PFSK-1 (cell line): ENCODE measurements around the gene FAH.

Source experiments
- FOXP2 ChIP-seq: optimal IDR thresholded peaks from 2 replicates; pipeline ENCODE3; 2011; ENCODE audit warnings: borderline replicate concordance, control low read depth, inconsistent platforms; ENCODE audit not compliant: insufficient read depth; ENCODE audit errors: extremely low read length, extremely low read depth
- POLR2AphosphoS5 ChIP-seq: IDR thresholded peaks from 2 replicates; pipeline ENCODE4 v1.6.1; 2012; ENCODE audit warnings: low read depth, mild to moderate bottlenecking, control low read depth, low read length, moderate library complexity
- REST ChIP-seq, 2 experiments: IDR thresholded peaks; 2 replicates each; pipeline versions ENCODE4 v1.6.1 to v1.8.0; 2011 to 2012; ENCODE audit warnings: low read depth in 2 of 2, low read length in 2 of 2, control low read depth in 1 of 2, inconsistent platforms in 1 of 2, mild to moderate bottlenecking in 1 of 2, moderate library complexity in 1 of 2; ENCODE audit not compliant: insufficient read depth in 1 of 2
- SIN3A ChIP-seq: IDR thresholded peaks from 2 replicates; pipeline ENCODE4 v1.6.1; 2012; ENCODE audit warnings: mild to moderate bottlenecking, low read length, moderate library complexity, borderline replicate concordance; ENCODE audit not compliant: insufficient read depth
- TAF1 ChIP-seq: IDR thresholded peaks from 2 replicates; pipeline ENCODE4 v1.6.1; 2012; ENCODE audit warnings: low read length, control low read depth, borderline replicate concordance; ENCODE audit not compliant: insufficient read depth

FAH gene

GRCh38 chr15:80207887-80208286 is 55.1 kb downstream of the FAH start:
- TF ChIP-seq POLR2AphosphoS5 (no peak), TAF1 (no peak), FOXP2 (no peak), SIN3A (no peak), REST (IDR thresholded peaks at IDR 0.05; ENCODE audit: insufficient read depth in 1 of 2, low read depth in 2 of 2, low read length in 2 of 2) (no peak)

- TF ChIP-seq REST (IDR thresholded peaks at IDR 0.05; ENCODE audit: insufficient read depth in 1 of 2, low read depth in 2 of 2, low read length in 2 of 2): no peak
- TF ChIP-seq POLR2AphosphoS5: no peak
- no peak for TF ChIP-seq SIN3A
- TF ChIP-seq TAF1: no peak
These were observed 56.2 kb downstream of the FAH start for GRCh38 chr15:80208758-80209734.

- TF ChIP-seq SIN3A (no peak), POLR2AphosphoS5 (no peak)
These were observed 58.1 kb downstream of the FAH start for GRCh38 chr15:80210611-80211573.

- TF ChIP-seq SIN3A: no peak
- TF ChIP-seq TAF1: no peak
- TF ChIP-seq POLR2AphosphoS5: no peak
- TF ChIP-seq FOXP2: no peak
- TF ChIP-seq REST (IDR thresholded peaks at IDR 0.05; ENCODE audit: insufficient read depth in 1 of 2, low read depth in 2 of 2, low read length in 2 of 2): no peak
These were observed 59.2 kb downstream of the FAH start for GRCh38 chr15:80211976-80212375.

GRCh38 chr15:80214910-80215309 is 62.1 kb downstream of the FAH start:
- TF ChIP-seq SIN3A (no peak), FOXP2 (no peak), POLR2AphosphoS5 (no peak), REST (IDR thresholded peaks at IDR 0.05; ENCODE audit: insufficient read depth in 1 of 2, low read depth in 2 of 2, low read length in 2 of 2) (no peak), TAF1 (no peak)
